NCI-H2227 (cell line): ENCODE data around the gene LPCAT1.
"Not testable (repeated sequence)": the region's sequence is repeated elsewhere in the genome, so short reads cannot be mapped to it uniquely, and the experiment has no call there.

ENCODE experiments used
- DNase-seq: peaks from one replicate; lab custom pipeline; 2025; ENCODE audit not compliant: unreplicated experiment; lab: John Stamatoyannopoulos, UW

Gene LPCAT1, protein sequence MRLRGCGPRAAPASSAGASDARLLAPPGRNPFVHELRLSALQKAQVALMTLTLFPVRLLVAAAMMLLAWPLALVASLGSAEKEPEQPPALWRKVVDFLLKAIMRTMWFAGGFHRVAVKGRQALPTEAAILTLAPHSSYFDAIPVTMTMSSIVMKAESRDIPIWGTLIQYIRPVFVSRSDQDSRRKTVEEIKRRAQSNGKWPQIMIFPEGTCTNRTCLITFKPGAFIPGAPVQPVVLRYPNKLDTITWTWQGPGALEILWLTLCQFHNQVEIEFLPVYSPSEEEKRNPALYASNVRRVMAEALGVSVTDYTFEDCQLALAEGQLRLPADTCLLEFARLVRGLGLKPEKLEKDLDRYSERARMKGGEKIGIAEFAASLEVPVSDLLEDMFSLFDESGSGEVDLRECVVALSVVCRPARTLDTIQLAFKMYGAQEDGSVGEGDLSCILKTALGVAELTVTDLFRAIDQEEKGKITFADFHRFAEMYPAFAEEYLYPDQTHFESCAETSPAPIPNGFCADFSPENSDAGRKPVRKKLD

DNA sequence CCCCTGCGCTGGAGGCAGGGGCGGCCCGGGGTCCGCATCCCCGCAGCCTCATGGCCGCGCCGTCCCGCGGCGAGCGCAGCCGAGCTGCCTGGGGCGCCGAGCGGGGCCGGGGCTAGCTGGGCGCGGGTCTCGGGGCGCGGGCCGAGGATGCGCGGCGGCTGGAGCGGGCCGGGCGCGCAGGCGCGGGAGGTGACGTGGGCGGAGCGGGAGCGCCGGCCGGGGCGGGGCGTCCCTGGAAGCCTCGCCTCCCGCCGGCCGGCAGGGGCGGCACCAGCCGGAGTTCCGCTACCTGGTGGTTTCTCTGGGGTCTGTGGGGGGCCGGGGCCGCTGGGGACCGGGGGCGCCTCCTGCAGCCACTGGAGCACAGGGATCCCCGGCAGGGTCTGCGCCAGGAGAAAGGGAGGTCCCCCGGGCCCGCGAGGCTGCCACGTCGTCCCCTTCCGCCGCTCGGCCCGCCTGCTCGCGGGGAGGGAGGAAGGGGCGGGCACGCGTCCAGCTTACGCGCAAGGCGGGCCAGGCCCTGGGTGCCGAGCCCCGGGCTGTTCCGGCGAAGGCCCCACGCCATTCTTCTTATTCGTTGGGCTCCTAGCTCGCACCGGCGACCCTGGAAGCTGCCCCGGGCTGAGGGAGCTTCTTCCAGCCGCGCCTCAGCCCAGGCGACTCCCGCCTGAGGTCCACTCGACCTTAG is at the start of gene LPCAT1:
Gene LPCAT1, minus strand, starts transcription at position 168 of the 688 bp plus-strand sequence. Its CDS starts 116 bp downstream, at position 52.
- DNase-seq: peak; percentile 90

GRCh38 chr5:1571875-1572274 is 48.1 kb upstream of the LPCAT1 start:
- not testable (repeated sequence) for DNase-seq

GRCh38 chr5:1570975-1571374 is 47.2 kb upstream of the LPCAT1 start:
- DNase-seq: no peak

GRCh38 chr5:1568201-1568979 is 44.6 kb upstream of the LPCAT1 start:
- DNase-seq: no peak

GRCh38 chr5:1567527-1568200 is 43.9 kb upstream of the LPCAT1 start:
- not testable (repeated sequence) for DNase-seq

DNA sequence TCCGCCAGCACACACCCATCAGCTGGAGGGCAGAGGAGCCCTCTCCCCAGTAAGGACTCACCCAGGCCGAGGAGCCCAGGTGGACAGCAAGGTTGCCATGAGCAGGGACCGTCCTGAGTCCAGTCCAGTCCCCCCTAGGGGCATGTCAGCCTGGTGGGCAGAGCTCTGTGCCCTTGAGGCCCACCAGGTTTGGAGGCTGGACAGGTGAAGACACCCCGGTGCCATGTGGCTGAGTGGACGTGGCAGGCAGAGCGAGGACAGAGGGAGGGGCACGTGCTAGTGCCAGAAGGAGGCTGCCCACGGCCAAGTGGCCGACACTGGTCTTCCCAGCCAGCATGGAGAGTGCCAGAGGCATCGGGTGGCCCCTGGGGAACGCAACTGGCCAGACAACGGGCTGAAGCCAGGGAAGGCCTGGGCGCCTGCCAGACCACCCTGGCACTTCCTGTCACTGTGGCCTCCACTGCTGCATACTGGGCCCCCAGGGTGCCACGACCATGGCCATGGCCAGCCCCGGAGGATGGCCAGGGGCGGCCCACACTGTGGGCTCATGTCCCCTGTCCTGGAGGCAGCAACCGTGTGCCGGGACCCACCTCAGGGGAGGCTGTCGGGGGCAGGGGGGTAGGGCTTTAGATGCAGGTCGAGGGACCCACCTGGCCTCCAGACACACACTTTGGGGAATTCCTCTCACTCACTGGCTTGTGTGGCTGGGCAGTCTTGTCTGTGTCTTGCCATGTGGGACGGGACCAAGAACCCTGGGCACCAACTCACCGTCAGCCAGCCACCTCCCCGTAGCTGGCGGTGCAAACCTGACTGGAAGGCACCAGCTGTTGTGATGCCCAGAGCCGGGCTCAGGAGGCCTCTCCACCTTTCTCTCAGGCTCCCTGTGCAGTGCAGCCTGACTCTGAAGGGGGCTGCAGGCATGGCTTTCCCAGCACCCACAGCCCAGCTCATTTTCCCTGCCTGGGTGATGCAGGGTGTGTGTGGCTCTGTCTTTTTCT is 42.3 kb upstream of the LPCAT1 start:
- no peak for DNase-seq

DNA sequence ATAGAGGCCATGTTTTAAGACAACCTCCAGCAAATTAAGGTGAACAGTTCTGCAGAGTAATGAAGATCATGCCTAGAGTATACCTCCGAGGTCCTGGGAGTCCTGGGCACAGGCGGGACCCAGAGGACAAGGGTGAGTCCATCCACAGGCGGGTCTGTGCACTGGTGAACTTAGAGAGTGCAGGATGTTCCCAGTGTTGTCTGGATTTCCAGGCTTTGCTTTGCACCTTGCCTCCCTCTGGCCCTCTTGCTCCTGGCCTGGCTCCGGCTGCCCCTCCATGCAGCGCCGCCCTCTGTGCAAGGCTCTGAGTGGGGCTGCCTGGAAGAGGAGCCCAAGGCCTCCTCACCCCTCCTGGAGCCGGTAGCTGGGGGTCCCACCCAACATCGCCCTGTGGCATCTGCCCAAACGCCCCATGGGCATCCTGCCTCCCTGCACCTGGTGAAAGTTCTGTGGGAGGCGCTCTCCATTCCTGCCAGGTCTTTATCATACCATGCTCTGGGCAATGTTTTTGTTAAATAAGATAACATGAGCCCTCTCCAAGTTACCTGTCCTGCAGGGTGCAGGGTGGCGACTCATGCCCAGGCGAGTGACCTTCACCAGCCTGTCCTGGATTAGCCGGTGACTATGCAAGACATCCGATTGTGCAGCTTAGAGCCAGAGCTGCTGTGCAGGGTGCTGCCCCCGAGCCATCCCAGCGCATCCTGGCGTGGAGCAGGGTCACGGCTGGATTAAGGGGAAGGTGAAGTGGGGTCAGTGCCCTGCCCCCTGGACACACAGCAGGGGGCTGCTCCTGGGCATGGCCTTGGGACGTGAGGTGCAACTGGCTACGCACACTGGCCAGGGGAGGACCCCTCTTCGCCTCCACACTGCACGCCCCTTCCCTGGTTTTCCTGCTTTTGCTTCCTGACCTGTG is 41.3 kb upstream of the LPCAT1 start:
- DNase-seq: no peak

- no peak for DNase-seq
Measured at GRCh38 chr5:1564182-1564748, 40.5 kb upstream of the LPCAT1 start.

GRCh38 chr5:1563617-1564181 is 39.9 kb upstream of the LPCAT1 start:
- no peak for DNase-seq

DNA sequence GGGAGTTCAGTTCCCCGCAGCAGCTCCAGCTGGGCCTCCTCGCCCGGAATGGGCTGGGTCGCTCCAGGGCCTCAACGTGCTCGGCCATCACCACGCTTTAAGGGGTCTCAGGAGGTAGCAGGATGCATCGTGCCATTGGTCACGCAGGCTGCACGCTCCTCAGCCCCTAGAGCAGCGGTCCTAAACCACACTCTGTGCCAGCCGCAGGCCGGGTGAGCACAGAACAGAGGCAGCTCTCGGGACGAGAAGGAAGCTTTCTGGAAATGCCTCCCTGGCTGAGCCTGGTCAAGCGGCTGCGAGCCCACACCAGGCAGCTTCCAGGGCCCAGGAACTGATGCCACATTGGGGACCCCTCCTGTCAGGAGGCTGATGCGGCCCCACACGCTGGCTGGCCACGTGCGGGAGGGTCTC is 39.3 kb upstream of the LPCAT1 start:
- DNase-seq: no peak

DNA sequence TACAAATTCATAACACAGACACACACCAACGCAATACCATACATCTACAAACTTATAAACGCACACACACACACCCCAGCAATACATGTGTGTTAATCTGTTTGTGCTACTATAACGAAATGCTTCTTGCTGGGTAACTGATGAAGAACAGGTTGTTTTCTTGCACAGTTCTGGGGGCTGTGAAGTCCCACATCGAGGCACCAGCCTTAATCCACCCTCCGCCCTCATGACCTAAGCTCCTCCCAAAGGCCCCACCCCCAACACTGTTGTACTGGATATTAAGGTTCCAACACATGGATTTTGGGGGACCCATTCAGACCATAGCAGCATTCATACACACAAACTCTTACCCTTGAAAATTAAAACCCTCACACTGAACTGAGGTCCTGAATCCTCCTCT is 38.8 kb upstream of the LPCAT1 start:
- no peak for DNase-seq

- no peak for DNase-seq
Measured at GRCh38 chr5:1561402-1561929, 37.7 kb upstream of the LPCAT1 start.

GRCh38 chr5:1560499-1560898 is 36.7 kb upstream of the LPCAT1 start:
- not testable (repeated sequence) for DNase-seq

DNA sequence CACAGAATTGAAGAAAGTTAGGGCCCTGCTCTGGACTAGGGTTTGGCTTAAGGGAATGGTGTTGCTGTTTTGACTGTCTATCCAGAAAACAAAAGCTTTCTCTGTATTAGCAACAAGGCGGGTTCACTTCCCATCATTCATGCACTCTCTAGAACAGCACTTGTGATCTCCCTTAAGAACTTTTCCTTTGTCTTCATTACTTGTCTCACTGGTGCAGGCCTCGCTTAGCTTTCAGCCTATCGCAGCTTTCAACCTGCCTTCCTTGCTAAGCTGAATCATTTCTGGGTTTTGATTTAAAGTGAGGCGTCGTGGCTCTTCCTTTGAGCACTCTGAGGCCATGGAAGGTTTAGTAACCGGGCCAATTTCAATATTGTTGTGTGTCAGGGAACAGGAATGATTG is 35.2 kb upstream of the LPCAT1 start:
- no peak for DNase-seq

DNA sequence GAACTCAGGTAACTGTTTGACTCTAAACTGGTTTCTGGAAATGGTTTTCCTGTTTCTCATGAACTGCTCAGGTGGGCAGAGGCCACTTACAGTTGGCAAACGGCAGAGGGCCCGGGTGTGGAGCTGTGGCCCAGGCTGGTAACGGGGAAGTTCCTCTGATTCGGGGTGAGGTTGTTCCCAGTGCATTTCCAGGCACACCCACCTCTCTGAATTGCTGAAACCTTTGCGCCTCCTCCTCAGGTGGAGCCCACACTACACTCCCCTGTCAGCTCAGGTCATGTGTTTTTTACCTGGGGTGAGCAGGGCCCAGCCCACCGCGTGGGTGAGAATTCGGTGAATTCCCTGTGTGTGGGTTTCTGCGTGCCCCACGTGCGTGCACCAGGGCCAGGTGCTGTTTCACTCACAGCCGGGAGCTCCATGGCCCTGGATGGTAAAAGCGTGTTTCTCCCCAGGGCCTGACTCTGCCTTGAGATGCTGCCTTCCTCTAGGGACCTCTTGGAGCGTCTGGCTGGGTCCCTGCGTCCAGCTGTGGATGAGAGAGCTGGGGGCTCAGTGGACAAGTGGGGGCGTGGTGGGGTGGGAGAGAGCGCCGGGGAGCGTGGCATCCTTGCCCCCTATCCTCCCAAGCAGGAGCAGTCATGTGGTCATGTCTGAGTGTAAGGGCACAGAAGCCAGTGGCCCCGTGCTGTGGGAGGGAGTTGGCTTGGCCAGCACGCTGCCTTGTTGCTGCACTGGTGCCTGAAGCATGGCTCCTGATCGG is 33.5 kb upstream of the LPCAT1 start:
- DNase-seq: no peak

GRCh38 chr5:1555808-1556731 is 32.3 kb upstream of the LPCAT1 start:
- no peak for DNase-seq
